ENCODE results near the gene ZNF574. TPM values are rescaled to one million over a fixed set of nuclear protein-coding genes. Genes with fewer than 3 reads are reported as not detected.

The ZNF574 gene
- total and polyA plus RNA-seq, 2 of the 8 experiments (the other 6 are each of a cell fraction or from before 2014, with no cell fraction given) = 27.0 to 38.8 TPM

GRCh38 chr19:42064432-42064831 is 11.5 kb upstream of the ZNF574 start:
- Histone ChIP-seq H3K9ac (replicated peaks in 1 of 4; ENCODE audit: extremely low read depth in 1 of 4, low read depth in 3 of 4, low read length in 3 of 4) (no peak overlapping the region), H3K27ac (ENCODE audit: low read depth, low read length) (no peak overlapping the region), H3K4me1 (replicated peaks in 1 of 4; ENCODE audit: control insufficient read depth in 3 of 4, insufficient read depth in 4 of 4, low read length in 3 of 4) (peaks cover 0 to 16% (median 5%) of the 10 kb centered on the region in 4 experiments; a peak in 6 of 7 replicates), H3K9me3 (ENCODE audit: insufficient read depth in 2 of 2, low read depth in 1 of 2, low read length in 1 of 2) (no peaks in the 10 kb centered on the region), H3K4ac (replicated peaks; ENCODE audit: insufficient read length, low read depth, low read length) (no peak overlapping the region), H2BK20ac (ENCODE audit: low read length) (no peak overlapping the region), H2BK15ac (ENCODE audit: low read length) (no peak overlapping the region), H2AK5ac (ENCODE audit: low read depth, low read length) (no peak overlapping the region), H4K5ac (ENCODE audit: insufficient read length, low read depth, low read length) (no peak overlapping the region), H3K79me1 (ENCODE audit: low read depth, low read length) (peaks cover 18% of the 10 kb centered on the region), H3K18ac (ENCODE audit: extremely low read depth, low read length) (no peak overlapping the region), H4K91ac (replicated peaks; ENCODE audit: insufficient read length, low read length) (no peak overlapping the region), H3K36me3 (ENCODE audit: control insufficient read depth in 2 of 4, insufficient read depth in 4 of 4, low read length in 3 of 4) (peaks cover 13 to 50% (median 35%) of the 10 kb centered on the region in 4 experiments; a peak in 7 of 8 replicates), H3K56ac (replicated peaks; ENCODE audit: insufficient read length, low read depth, low read length) (no peak overlapping the region), H2AFZ (ENCODE audit: low read length) (no peak overlapping the region), H3K4me2 (ENCODE audit: insufficient read depth in 1 of 2, low read depth in 2 of 2, low read length in 2 of 2) (no peak overlapping the region), H3K23me2 (ENCODE audit: low read depth, low read length) (peaks cover 11% of the 10 kb centered on the region; the same call in 1 of the 2 replicates), H4K20me1 (replicated peaks in 1 of 2; ENCODE audit: control insufficient read depth in 1 of 2, insufficient read depth in 2 of 2, low read length in 2 of 2) (peaks cover 3 to 17% of the 10 kb centered on the region in 2 experiments), H3K14ac (ENCODE audit: insufficient read length) (no peak overlapping the region), H3K23ac (ENCODE audit: insufficient read length) (no peak overlapping the region), H2BK120ac (replicated peaks; ENCODE audit: low read depth, low read length) (no peak overlapping the region), H3K79me2 (ENCODE audit: control insufficient read depth in 1 of 2, insufficient read depth in 2 of 2, low read length in 2 of 2) (peaks cover 0 to 23% of the 10 kb centered on the region in 2 experiments; a peak in 2 of 4 replicates), H4K8ac (ENCODE audit: extremely low read depth, insufficient read depth, low read length) (no peak overlapping the region), H2BK5ac (ENCODE audit: low read depth, low read length) (no peak overlapping the region), H3K4me3 (ENCODE audit: extremely low read depth in 1 of 4, insufficient read depth in 2 of 4, low read depth in 3 of 4, low read length in 4 of 4) (no peak overlapping the region), H3K27me3 (replicated peaks in 1 of 4; ENCODE audit: control insufficient read depth in 3 of 4, extremely low read depth in 1 of 4, insufficient read depth in 3 of 4, low read length in 3 of 4) (no peaks in the 10 kb centered on the region), H2BK12ac (ENCODE audit: low read depth, low read length) (no peak overlapping the region)
- WGBS, 2 experiments (ENCODE audit: extremely low coverage in 1 of 2, insufficient coverage in 1 of 2, insufficient read length in 1 of 2, insufficient replicate concordance in 2 of 2, low coverage in 1 of 2, low lambda C conversion rate in 2 of 2, missing lambda C conversion rate in 1 of 2) = 94% methylated on average over 6 of the region's 6 CpGs; no CpG with 5 or more reads in 1 of the 2 experiments
- ChIA-PET POLR2A (ENCODE audit: partially characterized antibody) (interaction anchor here (1.2 to 1.5 kb wide), 3 partner anchors 12 to 36 kb away, joined by 4 read pairs; partner anchors contain the start of gene ZNF574), CTCF (ENCODE audit: partially characterized antibody) (interaction anchor here (2.2 to 2.7 kb wide), 2 partner anchors 27 to 36 kb away, joined by 5 to 9 read pairs; no protein-coding TSS in a partner anchor)
- no peak for FAIRE-seq
- TF ChIP-seq CEBPB (IDR thresholded peaks at IDR 0.05; ENCODE audit: low read depth, low read length) = no peak
- TF ChIP-seq KDM4A (IDR thresholded peaks at IDR 0.05; ENCODE audit: low read depth, low read length, severe bottlenecking) = no peak
- no peak for TF ChIP-seq SIX5 (IDR thresholded peaks at IDR 0.05; ENCODE audit: low read depth, low read length)
- no peak for TF ChIP-seq SRF (IDR thresholded peaks at IDR 0.05; ENCODE audit: low read depth, low read length)
- DNase-seq (ENCODE audit: low read depth in 1 of 2, low spot score in 2 of 2) = no peak
